SKM-1 (cell line): ENCODE results near the gene GPR33.
A peak's percentile ranks its signal among the peaks of the same experiment; 100 is the strongest.
"Not testable (repeated sequence)": the region's sequence is repeated elsewhere in the genome, so short reads cannot be mapped to it uniquely, and the experiment has no call there.

Experiments used
- DNase-seq: peaks from one replicate; lab custom pipeline; 2025; ENCODE audit not compliant: unreplicated experiment; lab: John Stamatoyannopoulos, UW

Gene GPR33

DNA sequence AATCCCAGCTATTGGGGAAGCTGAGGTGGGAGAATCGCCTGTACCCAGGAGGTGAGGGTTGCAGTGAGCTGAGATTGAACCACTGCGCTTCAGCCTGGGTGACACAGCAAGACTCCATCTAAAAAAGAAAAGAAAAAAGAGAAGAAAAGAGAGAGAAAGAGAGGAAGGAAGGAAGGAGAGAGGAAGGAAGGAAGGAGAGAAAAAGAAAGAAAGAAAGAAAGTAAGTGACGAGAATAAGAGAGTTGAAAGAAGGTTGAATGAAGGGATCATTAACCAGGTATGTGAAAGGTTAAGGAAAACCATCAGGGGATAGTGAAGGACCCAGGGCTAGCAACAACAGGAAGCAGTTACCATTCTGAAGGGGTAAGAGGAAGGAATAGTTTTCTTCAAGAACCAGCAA lies 26.3 kb downstream of the GPR33 start:
- no peak for DNase-seq

DNA sequence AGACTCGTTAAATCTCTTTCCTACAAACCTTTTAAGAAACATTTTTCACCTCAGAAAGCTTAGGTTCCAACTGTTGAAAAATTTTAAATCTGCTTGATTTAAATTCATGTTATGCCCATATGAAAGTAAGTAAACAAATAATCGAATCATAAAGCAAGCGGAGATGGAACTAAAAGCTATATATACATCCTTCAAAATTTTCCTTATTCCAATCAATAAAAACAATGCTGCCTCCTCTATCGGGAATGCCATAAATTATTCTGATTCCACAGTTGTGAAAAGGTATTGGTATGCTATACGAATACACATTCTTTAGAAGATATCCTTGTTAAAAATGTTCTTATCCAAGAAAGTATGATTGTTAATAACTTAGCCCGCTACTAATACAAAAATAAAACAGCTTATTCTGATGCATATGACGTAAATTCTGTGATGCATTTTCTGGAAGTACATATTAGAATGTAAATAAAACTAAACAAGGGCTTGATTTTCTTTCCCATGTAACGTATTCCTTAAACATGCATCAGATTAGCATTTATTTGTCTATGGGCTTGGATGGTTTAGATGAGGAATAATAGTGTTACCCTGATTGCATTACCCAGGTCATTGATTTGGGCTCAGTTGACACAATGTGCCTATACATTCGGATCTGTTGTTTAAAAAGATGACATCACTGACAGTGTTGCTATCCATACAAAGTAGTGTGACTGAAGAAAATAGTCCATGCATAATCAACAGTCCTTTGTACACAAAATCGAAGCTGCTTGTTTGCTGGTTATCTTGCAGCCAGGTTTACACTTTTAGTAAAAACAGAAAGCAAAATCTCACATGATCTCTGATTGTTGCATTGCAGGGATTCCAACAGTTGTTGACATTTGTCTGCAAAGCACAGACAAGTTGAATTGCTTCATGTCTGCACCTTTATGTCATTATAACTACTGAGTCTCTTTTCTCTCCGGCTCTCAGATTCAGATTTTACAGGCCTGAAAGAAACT lies 29.9 kb downstream of the GPR33 start:
- DNase-seq, result no peak

DNA sequence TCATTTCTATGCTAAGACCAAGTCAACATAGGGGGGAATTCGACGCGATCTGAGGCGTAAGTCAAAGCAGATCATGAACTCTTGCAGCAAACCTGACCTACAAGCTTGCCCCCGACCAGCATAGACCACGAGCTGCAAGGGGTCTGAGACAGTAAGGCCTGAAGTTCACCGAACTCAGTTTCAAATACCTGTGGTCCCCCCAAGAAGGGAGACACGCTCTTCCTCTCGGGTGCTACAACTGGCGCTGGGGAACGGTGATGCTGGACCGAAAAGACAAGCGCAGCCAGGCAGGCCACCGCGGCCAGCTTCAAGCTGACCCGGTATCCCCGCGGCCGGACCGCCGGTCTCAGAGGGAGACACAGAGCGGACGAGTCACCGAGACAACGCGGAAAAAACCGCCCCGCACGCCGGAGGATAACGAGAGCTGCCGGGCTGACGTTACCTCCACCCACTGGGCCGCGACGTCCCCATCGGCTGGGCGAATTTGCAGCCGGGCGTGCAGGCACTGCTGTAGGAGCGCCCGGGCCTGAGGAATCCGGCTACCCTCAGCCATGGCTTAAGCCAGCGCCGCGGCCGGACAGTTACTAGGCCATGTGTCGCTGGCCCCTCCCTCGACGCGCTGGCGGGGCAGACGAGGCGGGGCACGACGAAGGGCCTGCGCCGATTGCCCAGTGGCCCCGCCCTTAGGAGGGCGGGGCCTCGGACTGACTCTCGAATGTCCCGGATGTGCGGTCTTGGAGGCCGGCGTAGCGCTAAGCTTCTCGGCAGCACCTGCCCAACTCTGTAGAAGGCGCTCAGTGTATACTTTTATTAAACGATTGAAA lies 30.8 kb downstream of the GPR33 start, which contains the start of gene DTD2:
Gene DTD2, minus strand, starts transcription at position 666 of the 824 bp plus-strand sequence. Its CDS starts 113 bp downstream, at position 553.
- peak; percentile 28 for DNase-seq

DNA sequence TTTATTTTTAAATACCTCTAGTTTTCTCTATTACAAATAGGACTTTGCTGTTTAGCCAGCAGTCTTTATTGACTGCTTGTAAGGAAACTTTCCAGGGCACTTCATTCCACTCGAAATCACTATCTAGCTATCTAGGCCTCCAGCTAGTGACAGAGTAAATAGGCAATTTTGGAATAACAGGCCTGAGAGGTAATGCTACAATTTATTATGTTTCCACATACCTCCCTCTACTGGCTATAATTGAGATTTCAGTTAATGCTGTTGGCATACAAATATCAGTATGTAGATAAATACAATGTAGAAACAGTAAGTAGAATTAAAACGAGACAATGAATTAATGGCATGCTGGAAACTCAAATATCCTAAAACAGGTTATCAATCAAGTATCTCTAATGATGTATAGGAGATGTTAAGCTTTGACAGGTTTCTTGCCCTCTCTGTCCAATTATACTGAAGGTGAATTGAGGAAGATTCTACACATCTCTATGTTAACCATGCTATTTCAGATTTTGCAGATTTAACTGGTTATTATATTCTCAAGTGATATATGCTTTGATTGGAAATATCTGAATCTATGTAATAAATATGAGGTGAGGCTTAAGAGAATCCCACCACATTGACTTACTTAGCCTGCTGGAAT lies 37.7 kb downstream of the GPR33 start:
- no peak for DNase-seq

DNA sequence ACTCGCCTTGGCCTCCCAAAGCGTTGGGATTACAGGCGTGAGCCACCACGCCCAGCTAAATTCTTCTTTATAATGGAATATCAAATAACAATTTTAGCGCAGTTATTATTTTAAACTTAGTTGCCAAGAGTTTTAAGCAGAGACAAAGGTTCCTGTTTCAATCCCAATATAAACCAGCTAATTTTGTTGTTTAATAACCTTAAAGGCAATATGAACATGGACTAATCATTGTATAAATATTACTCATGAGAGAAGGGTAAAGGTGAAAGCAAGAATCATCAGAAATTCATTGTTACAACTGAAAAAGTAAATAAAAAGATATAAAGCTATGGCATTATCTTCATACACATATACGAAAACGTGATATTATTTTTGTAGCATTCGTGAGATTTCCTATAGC lies 38.7 kb downstream of the GPR33 start:
- no peak for DNase-seq

DNA sequence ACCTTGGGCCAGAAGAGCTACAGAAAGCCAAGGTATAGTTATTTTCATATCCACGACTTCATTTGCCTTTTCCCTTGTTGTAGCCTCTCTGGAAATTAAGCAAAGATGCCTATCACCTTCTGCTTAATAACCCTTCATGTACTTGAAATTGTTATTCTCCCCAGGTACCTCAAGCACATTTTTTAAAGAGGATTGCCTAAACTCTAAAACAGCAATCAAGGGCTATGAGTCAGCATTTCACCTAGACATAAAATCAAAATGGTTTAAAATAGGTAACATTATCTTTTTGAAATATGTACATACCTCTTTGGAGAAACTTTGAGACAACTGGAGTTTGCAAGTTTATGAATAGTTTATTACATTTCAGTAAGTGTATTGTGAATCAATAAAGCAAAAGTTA lies 42.1 kb downstream of the GPR33 start:
- no peak for DNase-seq

DNA sequence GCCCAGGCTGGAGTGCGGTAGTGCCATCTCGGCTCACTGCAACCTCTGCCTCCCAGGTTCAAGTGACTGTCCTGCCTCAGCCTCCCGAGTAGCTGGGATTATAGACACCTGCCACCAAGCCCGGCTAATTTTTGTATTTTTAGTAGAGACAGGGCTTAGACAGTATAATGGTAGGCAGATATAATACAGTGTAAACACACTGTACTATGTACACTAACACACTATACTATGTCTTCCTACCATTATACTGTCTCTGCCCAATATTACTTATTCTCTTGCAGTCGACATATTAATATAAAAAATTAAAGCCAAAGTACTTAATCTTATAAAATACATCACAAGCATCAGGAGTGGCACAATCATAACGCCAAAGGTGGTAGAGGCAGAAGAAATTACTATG lies 45.6 kb downstream of the GPR33 start:
- DNase-seq, result no peak

DNA sequence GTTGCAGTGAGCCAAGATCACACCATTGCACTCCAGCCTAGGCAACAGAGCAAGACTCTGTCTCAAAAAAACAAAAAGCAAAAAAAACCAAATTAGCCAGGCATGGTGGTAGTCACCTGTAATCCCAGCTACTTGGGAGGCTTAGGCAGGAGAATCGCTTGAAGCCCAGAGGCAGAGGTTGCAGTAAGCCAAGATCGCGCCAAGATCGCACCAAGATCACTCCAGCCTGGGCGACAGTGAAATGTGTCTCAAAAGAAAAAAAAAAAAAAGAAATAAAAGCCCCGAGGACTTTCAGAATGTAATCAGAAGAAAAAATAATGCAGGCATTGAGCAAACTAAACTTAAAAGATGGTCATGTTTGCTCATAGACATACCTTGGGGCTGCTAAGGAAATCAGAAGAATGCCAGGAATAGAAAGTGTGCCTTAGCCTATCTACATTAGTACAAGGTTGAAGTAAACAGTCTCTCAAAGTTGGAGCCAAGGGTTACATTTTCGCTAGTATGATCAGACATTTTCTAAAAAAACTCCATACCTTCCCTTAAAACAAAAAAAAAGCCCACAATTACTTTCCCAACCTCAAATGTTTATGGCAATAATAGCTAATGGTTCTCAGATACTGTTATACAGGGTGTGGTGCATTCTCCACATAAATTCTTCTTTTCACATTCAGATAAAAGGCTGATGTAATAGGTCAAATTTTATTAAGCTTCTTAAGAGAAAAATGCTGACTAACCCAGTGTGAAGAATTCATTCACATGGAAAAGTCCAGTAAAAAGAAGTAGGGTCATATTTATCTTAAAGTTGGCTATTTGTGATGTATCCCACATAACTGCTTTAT lies 46.3 kb downstream of the GPR33 start:
- DNase-seq, result no peak

DNA sequence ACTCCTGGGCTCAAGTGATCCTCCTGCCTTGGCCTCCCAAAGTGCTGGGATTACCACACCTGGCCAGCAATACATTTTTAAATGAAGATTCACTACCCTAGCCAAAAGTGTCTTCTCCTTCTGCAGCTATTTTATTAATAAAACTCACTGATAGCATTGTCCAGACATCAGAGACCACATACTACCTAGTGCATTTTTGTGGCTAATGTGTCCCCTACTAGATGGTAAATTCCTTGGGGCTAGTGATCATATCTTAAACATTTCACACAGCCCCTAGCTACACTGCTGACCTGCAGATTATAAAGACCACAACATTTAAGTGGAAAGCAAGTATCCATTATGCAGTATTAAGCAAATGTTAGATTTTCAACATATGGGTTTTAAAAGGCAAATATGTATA lies 47.6 kb downstream of the GPR33 start:
- no peak for DNase-seq

DNA sequence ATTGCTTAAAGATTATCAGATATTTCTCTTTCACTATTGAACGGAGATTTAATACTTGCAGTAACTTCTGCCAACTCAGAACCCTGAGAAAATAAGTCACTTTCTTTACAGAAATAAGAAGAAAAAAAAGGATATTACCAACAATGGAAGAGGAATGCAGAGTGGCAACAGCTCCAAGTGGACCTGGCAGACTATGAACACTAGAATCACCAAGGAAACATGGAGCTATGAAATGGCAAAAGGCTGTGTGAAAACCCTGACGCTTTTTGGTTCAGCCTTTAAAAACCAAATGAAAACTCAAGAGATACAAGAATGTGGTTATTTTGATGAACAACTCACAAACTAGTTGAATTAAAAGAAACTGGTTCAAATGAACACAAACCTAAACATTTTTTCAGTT lies 48.3 kb downstream of the GPR33 start:
- no peak for DNase-seq

DNA sequence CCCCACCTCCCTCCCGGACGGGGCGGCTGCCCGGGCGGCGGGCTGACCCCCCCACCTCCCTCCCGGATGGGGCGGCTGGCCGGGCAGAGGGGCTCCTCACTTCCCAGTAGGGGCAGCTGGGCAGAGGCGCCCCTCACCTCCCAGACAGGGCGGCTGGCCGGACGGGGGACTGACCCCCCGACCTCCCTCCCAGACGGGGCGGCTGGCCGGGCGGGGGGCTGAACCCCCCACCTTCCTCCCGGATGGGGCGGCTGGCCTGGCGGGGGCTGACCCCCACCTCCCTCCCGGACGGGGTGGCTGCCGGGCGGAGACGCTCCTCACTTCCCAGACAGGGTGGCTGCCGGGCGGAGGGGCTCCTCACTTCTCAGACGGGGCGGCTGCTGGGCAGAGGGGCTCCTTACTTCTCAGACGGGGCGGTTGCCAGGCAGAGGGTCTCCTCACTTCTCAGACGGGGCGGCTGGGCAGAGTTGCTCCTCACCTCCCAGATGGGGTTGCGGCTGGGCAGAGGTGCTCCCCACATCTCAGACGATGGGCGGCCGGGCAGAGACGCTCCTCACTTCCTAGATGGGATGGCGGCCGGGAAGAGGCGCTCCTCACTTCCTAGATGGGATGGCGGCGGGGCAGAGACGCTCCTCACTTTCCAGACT lies 50.7 kb downstream of the GPR33 start:
- not testable (repeated sequence) for DNase-seq

DNA sequence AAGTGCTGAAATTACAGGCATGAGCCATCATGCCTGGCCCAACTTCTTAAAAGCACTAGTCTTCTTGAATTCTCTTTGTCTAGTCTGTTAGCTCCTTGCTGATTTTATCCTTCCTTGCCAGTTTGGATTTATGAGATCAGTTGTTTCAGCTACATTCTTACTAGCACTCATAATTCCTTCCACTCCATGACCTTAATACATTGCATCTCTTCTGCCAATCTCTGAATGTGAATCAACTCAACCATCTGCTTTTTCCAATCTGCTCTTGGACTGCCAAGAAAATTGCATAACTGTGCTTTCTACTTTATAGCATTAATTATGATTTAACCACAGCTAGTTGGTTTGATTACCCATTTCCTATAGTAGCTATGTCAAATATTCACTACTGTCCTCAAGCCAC lies 52.6 kb downstream of the GPR33 start:
- no peak for DNase-seq
